ENCODE data around the gene PCDHB6. TPM values are rescaled to one million over a fixed set of nuclear protein-coding genes. Genes with fewer than 3 reads are reported as not detected.
"Not testable (repeated sequence)": the region's sequence is repeated elsewhere in the genome, so short reads cannot be mapped to it uniquely, and the experiment has no call there.

PCDHB6 gene
- polyA plus RNA-seq, 1 experiment: 0.21 TPM

GRCh38 chr5:141135030-141135717 lies 14.7 kb upstream of the PCDHB6 start, which contains the start of gene PCDHB5:
TSS of gene PCDHB5 (plus strand) at chr5:141135206. CDS start at chr5:141135435, 229 bp downstream.
- CTCF ChIA-PET: interaction anchor here (0.5 to 1.6 kb wide), 3 partner anchors 51 to 859 kb away, joined by 3 to 7 read pairs (median 4); no protein-coding TSS in a partner anchor
- H3K4me3 ChIP-seq (ENCODE audit: low read depth, low read length): peak within 1 kb of the TSS; percentile 31
- H3K27me3 ChIP-seq (ENCODE audit: control insufficient read depth, insufficient read depth, low read length): no peaks in the 10 kb centered on the region
- H3K9me3 ChIP-seq (ENCODE audit: control insufficient read depth, insufficient read depth, low read length): peaks cover 22% of the 10 kb centered on the region
- no peak for DNase-seq (ENCODE audit: low read depth, low spot score)
- no peak within 1 kb of the TSS for H3K27ac ChIP-seq (ENCODE audit: low read depth, low read length)
- 0 out of 2 replicates have a peak, but pooled peaks have one; percentile 18 for TF ChIP-seq CTCF (IDR thresholded peaks at IDR 0.05; ENCODE audit: low read depth, low read length)
- POLR2A ChIA-PET: no interaction called here

GRCh38 chr5:141135718-141136266 lies 14.1 kb upstream of the PCDHB6 start:
- DNase-seq (ENCODE audit: low read depth, low spot score): no peak
- no peak overlapping the region for H3K4me3 ChIP-seq (ENCODE audit: low read depth, low read length)
- ChIA-PET POLR2A (no interaction called here), CTCF (interaction anchor here (1.6 kb wide), 1 partner anchor 428 kb away, joined by 7 read pairs; no protein-coding TSS in a partner anchor)
- H3K27ac ChIP-seq (ENCODE audit: low read depth, low read length): no peak overlapping the region
- no peak for TF ChIP-seq CTCF (IDR thresholded peaks at IDR 0.05; ENCODE audit: low read depth, low read length)
- H3K9me3 ChIP-seq (ENCODE audit: control insufficient read depth, insufficient read depth, low read length): peaks cover 22% of the 10 kb centered on the region
- H3K27me3 ChIP-seq (ENCODE audit: control insufficient read depth, insufficient read depth, low read length): no peaks in the 10 kb centered on the region

- DNase-seq (ENCODE audit: low read depth, low spot score); H3K4me3 ChIP-seq (ENCODE audit: low read depth, low read length); H3K27me3 ChIP-seq (ENCODE audit: control insufficient read depth, insufficient read depth, low read length); H3K27ac ChIP-seq (ENCODE audit: low read depth, low read length); POLR2A ChIA-PET: not testable (repeated sequence)
- CTCF ChIA-PET: interaction anchor here (1.0 kb wide), 1 partner anchor 426 kb away, joined by 3 read pairs; no protein-coding TSS in a partner anchor
- peaks cover 22% of the 10 kb centered on the region for H3K9me3 ChIP-seq (ENCODE audit: control insufficient read depth, insufficient read depth, low read length)
These were observed 12.5 kb upstream of the PCDHB6 start for GRCh38 chr5:141137346-141137745.

- ChIA-PET CTCF (no interaction called here), POLR2A (no interaction called here)
- H3K27ac ChIP-seq (ENCODE audit: low read depth, low read length): no peak overlapping the region
These were observed 551 bp downstream of the PCDHB6 start for GRCh38 chr5:141150224-141150992.

GRCh38 chr5:141150993-141151325 lies 1.1 kb downstream of the PCDHB6 start:
- CTCF ChIA-PET: no interaction called here
- POLR2A ChIA-PET: no interaction called here
- no peak overlapping the region for H3K27ac ChIP-seq (ENCODE audit: low read depth, low read length)

More at GRCh38 chr5:141150224-141150992, 551 bp downstream of the PCDHB6 start:
- DNase-seq (ENCODE audit: low read depth, low spot score): no peak
- no peak for TF ChIP-seq CTCF (IDR thresholded peaks at IDR 0.05; ENCODE audit: low read depth, low read length)
- Histone ChIP-seq H3K9me3 (ENCODE audit: control insufficient read depth, insufficient read depth, low read length) (peaks cover 21% of the 10 kb centered on the region), H3K4me3 (ENCODE audit: low read depth, low read length) (no peak overlapping the region), H3K27me3 (ENCODE audit: control insufficient read depth, insufficient read depth, low read length) (no peaks in the 10 kb centered on the region)

GRCh38 chr5:141151632-141152031 lies 1.8 kb downstream of the PCDHB6 start:
- DNase-seq (ENCODE audit: low read depth, low spot score); H3K27me3 ChIP-seq (ENCODE audit: control insufficient read depth, insufficient read depth, low read length); POLR2A ChIA-PET; H3K27ac ChIP-seq (ENCODE audit: low read depth, low read length); H3K4me3 ChIP-seq (ENCODE audit: low read depth, low read length): not testable (repeated sequence)
- CTCF ChIA-PET: interaction anchor here (0.6 kb wide), 1 partner anchor 34 kb away, joined by 3 read pairs; no protein-coding TSS in a partner anchor
- peaks cover 32% of the 10 kb centered on the region for H3K9me3 ChIP-seq (ENCODE audit: control insufficient read depth, insufficient read depth, low read length)

More at GRCh38 chr5:141150993-141151325, 1.1 kb downstream of the PCDHB6 start:
- no peak for TF ChIP-seq CTCF (IDR thresholded peaks at IDR 0.05; ENCODE audit: low read depth, low read length)
- no peak for DNase-seq (ENCODE audit: low read depth, low spot score)
- no peak overlapping the region for H3K4me3 ChIP-seq (ENCODE audit: low read depth, low read length)
- no peaks in the 10 kb centered on the region for H3K27me3 ChIP-seq (ENCODE audit: control insufficient read depth, insufficient read depth, low read length)
- H3K9me3 ChIP-seq (ENCODE audit: control insufficient read depth, insufficient read depth, low read length): peaks cover 26% of the 10 kb centered on the region

GRCh38 chr5:141152096-141152495 lies 2.2 kb downstream of the PCDHB6 start:
- H3K27me3 ChIP-seq (ENCODE audit: control insufficient read depth, insufficient read depth, low read length); H3K27ac ChIP-seq (ENCODE audit: low read depth, low read length); POLR2A ChIA-PET; H3K4me3 ChIP-seq (ENCODE audit: low read depth, low read length); DNase-seq (ENCODE audit: low read depth, low spot score): not testable (repeated sequence)
- H3K9me3 ChIP-seq (ENCODE audit: control insufficient read depth, insufficient read depth, low read length): peaks cover 37% of the 10 kb centered on the region
- CTCF ChIA-PET: interaction anchor here (0.6 kb wide), 1 partner anchor 34 kb away, joined by 3 read pairs; no protein-coding TSS in a partner anchor
